Stimulated activated CD4-positive, alpha-beta T cell treated with anti-CD3 and anti-CD28 coated beads, Interleukin-12 subunit alpha, Interleukin-12 subunit beta, amount 100 ng/mL, for 4 hours (primary cell): ENCODE measurements around the gene IL12B.
"Not testable (repeated sequence)": the region's sequence is repeated elsewhere in the genome, so short reads cannot be mapped to it uniquely, and the experiment has no call there.

Experiments
- DNase-seq: peaks from one replicate; pipeline ENCODE4 v3.0.0-alpha.2; 2020

Gene IL12B

DNA sequence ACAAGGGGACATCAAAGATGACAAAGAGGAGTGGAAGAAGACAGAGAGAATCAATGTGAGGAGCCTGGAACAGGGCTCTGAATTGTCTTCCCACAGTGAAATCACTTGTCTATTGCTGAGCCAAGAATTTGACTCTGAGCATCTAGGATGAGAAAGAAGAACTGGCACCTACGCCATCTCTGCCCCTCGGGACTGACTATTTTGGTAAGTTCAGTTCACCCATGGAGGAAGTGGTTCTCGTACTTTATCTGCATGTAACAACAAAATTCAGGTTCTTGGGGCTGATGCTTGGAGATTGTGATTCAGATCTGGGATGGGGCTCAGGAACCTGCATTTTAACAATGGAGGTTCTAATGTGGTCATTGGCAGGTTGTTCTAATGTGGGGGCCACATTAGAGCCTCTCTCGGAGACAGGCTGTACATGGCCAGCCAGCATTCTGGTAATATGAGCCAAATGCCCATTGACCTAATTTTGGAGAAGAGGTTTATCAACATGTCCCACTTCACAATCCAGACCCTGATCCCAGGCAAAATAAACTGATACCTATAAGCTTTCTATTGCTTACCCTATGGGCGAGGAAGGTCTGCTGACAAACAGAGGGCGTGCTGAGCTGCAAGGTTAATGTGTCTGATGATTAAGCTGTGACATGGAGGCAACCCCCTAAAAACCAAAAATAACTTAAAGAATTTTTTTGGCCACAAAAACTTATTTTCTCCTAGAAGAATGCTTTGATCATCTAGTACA lies 2.7 kb upstream of the IL12B start:
- no peak for DNase-seq

DNA sequence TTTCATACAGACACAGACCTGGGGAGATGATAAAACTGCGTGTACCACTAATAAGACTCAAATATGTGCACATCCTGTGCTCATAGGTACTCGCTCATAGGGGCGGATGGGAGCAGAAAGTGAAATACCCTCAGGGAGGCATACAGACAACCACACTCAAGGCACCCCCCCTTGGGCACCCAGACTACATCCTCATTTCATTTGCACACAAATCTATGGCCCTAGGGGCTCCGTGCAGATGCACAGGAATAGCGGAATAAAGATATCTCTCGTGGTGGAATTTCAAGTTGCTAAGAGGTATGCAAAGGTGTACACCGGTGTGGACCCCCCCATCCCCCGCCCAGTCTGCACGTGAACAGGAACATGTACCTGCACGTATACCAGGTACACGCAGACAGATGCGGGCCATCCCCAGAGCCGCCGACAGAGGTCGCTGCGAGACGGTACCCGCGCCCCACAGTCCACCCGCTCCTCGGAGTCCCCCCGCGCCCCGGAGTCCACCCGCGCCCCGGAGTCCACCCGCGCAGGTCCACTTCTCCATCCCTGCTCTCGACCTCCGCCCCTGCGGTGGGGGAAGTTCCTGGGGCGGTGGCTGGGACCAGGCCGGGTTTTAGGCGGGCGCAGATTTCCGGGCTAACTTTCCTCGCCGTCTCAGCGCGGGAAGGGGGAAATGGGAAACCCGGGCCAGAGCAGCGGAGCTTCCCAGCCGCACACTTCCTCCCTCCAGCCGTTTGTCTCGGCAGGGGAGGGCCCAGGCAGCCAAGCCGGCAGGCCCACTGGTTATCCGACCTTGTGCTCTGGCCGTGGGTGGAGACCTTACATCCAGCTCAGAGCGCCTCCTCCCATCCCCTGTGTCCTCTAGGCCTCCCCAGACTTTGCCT lies 1.0 kb upstream of the IL12B start:
- DNase-seq, result peak; percentile 76

DNA sequence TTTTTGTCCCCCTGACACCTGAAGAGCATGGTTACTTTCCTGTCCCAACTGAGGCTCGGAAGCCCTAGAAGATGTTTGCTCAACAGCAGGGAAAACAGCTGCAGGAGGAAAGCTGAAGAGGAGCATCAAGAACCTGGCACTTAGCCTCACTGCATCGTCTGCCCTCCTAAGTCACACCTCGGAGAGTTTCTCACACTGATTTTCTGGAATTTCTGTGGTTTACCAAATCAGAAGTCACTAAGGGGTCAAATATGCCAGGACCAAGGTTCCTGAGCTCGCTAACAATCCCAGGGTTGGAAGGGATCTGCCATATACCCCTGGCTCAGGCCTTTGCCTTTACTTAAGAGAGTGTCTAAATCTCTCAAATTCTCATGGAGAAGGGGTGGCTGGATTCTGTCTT lies 5.3 kb downstream of the IL12B start:
- no peak for DNase-seq

DNA sequence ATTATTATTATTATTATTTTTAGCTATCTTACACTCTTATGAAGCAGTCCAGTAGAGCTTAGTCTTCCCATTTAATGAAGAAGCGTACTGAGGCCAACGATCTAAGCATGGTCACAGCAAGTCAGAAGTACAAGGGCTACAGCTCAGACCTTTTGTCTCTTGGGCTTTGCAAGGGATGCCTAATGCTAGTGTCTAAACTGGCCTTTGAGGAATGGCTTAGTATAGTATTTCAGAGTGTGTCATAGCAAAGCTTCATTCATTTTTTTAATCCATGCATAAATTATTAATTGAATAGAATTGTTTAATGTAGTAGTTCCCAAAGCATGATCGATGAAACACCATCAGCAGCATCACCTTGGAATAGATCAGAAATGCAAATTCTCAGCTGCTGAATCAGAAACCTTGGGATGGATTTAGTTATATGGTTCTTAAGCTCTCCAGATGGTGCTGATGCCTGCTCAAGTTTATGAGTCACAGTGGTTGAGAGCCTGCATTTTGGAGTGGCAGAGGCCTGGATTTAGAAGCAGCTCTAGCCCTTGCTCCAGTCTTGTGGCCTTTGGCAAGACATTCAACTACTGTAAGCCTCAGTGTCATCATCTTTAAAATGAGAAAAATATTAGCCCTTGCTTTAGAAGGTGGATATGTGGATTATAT lies 6.1 kb downstream of the IL12B start:
- no peak for DNase-seq

DNA sequence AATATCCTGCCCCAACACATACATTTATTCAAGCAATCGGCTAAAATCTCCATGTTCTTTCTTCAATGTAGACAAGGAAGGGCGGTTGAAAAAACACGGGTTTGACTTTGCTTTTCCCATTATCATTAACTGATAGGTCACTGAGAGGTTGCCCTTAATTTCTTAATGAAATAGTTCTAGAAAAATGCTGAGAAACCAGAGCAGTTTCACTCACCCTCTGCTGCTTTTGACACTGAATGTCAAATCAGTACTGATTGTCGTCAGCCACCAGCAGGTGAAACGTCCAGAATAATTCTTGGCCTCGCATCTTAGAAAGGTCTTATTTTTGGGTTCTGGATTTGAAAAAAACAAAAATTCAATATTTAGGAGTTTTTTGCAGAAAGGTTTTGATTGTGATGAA lies 8.1 kb downstream of the IL12B start:
- DNase-seq, result no peak

DNA sequence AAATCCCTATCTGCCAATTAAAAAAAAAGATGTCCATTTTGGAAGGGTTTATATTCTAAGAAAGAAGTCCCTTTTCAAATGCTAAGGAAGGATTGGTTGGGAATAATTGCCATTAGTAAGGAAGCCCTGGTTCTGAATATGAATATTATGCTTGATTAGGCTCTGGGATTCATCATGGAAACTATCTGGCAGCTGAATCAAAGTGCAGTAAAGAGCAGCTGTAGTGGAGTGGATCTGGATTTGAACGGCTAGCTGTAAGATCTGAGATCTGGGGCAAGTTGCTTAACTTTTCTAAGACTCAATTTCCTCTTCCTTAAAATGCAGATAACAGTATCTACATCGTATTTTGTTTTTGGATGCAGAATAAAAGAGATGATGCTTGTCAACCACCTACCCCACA lies 10.5 kb downstream of the IL12B start:
- no peak for DNase-seq

DNA sequence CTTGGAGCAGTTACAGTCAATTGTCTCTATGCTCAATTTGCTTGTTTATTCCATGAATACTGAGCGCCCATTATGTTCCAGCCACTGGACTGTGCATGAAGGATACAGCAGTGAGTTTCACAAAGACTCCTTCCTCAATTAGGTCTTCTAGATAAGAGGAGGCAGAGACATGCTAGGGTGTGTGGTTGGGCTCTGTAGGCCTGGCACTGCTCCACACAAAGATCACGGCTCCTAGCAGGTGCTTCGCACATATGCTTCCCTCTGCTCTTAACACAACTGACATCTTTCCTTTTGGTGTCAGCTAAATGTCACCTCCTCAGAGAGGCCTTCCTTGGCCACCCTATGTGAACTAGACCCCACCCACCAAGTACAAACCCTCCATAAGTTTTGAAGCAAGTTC lies 10.9 kb downstream of the IL12B start:
- no peak for DNase-seq

DNA sequence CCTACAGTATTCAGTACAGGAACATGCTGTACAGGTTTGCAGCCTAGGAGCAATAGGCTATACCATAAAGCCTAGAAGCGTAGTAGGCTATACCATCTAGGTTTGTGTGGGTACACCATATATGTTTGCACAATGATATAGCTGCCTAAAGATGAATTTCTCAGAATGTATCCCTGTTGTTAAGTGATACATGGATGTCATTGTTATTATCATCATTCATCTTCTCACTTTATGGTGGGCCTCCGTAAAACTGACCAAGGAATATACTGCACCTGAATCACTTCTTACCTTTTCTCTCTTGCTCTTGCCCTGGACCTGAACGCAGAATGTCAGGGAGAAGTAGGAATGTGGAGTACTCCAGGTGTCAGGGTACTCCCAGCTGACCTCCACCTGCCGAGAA lies 11.8 kb downstream of the IL12B start:
- no peak for DNase-seq

DNA sequence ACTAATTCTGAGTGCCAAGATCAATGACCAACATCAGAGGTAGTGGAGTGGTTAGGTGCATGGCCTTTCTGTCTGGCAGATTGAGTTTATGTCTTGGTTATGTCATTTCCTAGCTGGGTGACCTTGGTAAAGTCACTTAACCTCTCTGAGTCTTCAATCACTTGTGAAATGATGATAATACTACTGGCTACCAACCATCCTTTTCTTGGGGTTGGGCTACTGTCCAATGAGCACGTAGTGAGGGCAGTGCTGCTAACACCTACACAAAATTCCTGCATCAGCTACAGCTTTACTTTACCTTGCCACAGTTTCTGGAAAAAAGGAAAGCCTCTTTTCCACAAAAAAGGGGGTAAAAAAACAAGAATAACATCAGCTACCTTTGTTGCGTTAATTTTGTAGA lies 12.4 kb downstream of the IL12B start:
- no peak for DNase-seq

DNA sequence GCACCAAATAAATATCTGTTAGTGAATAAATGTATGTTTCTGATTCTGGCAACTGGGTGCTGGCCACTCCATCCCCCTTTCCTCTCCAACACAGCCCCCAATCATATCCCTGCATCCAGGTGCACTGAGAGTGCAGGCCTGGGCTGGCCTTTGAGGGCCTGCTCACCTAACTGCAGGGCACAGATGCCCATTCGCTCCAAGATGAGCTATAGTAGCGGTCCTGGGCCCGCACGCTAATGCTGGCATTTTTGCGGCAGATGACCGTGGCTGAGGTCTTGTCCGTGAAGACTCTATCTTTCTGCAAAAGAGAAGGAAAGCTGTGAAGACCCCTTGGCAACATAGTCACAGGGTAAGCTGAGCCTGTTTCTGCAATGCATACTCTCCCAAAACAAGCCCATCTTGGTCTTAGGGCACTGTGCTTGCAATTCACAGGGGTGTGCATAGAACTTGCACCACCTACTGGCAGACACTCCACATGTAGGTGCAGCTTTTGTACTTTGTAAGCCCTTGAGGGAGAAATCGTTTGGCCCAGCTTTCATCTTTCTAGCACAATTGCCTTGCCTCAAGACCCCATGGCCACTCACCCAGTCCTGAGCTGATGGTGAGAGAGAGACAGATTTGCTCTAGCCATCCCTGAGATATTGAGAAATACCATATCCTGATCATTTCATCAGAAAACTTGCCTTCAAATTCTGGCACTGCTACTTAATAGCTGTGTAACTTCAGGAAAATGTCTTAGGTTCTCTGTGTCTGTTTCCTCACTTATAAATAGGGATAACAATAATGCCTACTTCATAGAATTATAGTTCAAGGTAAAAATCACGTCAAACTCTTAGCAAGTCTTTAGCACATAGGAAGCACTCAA lies 13.5 kb downstream of the IL12B start:
- DNase-seq, result peak; percentile 18

DNA sequence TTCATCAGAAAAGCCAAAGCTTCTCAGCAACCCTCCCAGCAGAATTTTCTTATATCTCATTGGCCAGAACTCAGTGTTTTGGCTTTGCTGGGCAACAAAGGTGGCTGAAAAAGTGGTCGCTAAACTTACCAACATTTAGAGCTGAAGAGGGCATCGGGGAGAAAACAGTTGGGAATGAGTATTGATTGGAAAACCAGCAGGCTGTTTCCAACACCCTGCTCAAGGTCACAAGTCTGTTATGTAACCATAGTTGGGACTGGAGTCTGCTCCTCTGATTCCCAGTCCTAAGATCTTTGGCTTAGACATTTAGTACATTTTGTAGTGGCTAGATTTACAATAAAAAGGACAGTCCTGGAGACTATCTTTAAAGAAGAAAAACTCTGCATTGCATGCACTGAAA lies 17.1 kb downstream of the IL12B start:
- no peak for DNase-seq

DNA sequence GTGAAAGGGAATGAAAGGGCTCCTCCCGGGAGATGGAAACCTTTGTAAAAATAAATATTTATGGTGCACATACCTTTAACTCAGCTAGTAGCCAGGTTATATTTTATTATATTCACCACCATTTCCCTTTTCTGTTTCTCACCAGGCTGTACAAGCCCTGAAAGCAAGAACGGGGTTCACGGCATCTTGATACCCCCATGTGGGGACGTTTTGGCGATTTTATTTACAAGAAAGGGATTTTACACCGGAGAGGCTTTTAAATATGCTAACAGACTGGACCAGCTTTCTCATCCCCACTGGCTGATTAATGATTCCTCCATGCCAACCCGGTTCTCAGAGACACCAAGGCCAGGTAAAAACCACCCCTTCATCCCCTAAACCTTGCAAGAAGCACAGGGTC lies 19.2 kb downstream of the IL12B start:
- no peak for DNase-seq

DNA sequence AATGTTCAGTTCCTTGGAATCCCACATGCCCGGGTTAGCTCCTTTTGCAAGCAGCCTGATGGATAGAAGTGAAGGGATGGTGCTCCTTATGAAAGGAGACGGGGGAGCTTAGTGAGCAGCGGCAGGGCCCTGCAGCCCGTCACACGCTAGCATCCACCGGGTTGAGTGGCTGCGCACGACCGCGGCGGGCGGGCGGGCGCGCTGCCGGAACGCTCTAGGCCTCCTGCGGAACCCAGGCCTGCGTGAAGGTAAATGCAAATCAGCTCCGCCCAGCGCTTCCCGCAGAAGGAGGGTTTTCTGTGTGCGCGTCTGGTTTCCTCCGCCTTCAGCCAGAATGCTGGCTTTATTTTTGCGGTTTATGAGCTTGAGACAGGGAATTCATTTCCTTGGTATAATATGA lies 19.8 kb downstream of the IL12B start:
- peak; percentile 8 for DNase-seq

DNA sequence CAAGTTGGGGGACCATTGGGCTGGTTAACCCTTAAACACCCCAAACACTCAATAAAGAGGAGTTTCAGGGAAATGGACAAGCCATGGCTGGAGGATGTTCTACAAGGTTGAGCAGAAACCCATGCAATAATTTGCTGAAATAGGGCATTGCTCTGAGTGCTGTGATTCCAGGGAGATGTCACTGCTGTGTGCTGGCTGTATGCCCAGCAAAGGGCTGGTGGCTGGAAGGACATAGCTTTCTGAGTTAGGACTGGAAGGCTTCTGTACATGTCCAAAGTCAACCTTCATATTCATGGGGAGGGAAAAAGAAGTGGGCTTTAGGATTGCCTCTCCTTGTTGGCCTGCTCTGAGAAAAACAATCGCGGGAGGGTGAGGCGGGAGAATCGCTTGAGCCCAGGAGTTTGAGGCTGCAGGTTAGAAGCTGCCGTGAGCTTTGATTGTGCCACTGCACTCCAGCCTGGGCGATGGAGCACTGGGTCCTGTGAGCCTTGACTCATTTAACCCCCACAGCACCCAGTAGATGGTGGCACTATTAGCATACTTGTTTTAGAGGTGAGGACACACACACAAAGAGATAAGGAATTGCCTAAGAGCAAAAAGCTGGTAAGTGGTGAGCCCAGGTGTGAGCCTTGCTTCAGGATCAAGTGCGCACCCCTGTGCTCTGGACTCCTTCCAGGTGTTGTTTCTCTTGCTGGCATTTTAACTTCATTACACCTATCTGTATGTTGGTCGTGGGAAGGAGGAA lies 20.4 kb downstream of the IL12B start:
- no peak for DNase-seq

DNA sequence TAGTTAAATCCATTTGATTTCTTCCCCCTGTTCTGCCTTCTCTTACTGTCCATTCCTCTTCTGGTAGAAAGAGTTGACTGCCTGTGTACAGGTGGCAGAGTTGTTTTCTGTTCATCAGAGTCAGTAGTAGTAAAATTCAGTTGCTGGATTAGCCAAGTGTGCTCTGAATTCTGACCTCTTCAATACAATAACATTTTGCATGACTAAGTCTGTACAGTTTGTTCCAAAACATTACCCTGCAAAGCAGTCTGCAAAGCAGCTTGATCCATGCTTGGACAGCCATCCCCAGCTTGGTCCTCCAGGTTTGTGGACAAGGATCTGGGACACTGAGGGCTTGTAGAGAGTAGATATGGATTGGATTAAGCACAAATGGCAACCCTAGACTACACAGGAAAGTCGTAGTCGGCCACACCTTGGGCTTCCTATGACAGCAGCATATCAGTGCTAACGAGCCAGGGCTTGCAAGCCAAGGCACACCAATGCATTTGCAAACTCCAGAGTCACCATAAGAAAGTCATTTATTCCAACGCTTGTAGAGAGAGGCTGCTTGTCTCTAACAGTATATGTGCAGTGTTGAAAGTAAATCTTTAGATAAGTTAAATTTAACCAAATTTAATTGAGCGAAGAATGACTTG lies 25.2 kb downstream of the IL12B start:
- no peak for DNase-seq

DNA sequence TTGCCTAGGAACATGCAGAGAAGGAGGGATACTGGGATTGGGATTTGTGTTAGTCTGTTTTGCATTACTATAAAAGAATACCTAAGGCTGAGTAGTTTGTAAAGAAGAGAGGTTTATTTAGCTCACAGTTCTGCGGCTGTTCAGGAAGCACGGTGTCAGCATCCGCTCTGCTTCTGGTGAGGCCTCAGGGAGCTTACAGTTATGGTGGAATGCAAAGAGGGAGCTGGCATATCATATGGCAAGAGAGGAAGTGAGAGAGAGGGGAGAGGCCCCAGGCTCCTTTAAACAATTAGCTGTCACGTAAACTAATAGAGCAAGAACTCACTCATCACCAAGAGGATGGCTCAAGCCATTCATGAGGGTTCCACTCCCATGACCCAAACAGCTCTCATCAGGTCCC lies 27.0 kb downstream of the IL12B start:
- no peak for DNase-seq

DNA sequence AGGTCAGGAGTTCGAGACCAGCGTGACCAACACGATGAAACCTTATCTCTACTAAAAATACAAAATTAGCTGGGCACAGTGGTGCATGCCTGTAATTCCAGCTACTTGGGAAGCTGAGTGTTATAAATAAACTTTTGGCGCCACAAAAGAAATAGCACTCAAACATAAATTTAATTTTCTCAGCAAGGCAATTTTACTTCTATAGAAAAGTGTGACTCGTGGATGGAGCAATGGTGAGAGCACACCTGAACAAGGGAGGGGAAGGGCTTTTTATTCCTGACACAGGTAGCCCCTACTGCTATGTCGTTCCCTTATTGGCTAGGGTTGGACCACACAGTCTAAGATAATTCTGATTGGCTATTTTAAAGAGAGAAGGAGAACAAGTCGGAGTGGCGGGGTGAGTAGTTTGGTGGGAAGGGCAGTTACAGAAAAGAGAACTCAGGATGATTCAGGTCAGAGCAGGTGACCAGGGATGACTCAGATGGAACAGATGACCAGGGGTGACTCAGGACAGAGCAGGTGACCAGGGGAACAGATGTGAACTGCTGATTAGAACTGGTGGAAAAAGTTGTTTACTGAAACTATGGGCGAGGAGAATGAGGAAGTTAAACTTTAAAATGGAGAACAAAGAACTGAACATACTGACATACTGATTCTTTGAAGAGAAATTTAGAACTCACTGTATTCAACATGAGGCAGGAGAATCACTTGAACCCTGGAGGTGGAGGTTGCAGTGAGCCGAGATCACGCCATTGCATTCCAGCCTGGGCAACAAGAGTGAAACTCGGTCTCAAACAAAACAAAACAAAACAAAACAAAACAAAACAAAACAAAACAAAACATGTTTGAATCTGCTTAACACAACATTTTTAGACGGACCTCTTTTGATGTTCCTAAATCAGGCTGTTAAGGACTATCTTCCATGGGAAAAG lies 28.1 kb downstream of the IL12B start:
- DNase-seq, result not testable (repeated sequence)

DNA sequence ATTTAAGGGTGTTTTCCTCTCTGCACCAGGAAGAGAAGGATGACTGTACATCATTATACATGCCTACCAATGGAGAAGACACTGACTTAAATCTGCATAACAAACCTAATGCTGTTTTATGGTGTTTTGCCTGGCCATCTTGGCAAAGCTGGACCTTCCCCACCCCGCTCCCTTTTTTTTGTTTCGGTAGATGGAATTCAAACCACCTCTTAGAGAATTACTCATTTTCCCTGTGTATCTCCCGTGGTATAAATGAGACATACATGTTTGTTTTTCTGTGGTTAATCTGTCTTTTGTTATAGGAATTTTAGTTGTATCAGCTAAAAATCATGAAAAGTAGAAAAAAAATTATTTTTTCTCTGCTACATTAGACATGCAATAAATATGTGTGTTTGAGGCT lies 28.8 kb downstream of the IL12B start:
- DNase-seq, result no peak

DNA sequence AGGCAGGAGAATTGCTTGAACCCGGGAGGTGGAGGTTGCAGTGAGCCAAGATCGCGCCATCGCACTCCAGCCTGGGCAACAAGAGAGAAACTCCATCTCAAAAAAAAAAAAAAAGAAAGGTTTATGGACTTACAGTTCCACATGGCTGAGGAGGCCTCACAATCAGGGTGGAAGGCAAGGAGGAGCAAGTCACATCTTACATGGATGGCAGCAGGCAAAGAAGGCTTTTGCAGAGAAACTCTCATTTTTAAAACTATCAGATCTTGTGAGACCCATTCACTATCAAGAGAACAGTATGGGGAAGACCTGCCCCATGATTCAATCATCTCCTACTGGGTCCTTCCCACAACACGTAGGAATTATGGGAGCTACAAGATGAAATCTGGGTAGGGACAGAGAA lies 33.0 kb downstream of the IL12B start:
- DNase-seq, result not testable (repeated sequence)

DNA sequence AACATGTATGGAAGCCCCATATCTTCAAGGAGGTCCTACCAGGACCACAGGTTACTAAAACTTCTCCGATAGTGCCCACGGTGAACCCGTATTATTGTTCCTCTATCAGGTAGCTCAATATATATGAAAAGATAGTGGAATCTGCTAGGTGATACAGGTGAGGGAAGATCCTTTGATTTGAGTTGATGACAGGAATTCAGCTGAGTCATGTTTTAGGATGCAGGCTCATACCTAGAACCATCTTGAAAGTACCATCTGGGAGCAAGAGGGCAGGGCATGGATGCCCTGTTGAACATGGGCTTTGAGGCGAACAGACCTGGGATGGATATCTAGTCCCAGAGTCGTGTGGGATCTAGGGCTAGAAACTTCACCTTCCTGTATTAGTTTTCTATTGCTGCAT lies 35.4 kb downstream of the IL12B start:
- no peak for DNase-seq
